Activated CD8-positive, alpha-beta memory T cell treated with anti-CD3 and anti-CD28 coated beads, Interleukin-2, amount 50 U/mL, for 4 hours (primary cell): ENCODE measurements around the gene SEMA6B.

Source experiments
- DNase-seq: peaks from one replicate; pipeline ENCODE4 v3.0.0-alpha.2; 2020

Gene SEMA6B

GRCh38 chr19:4523306-4524110, 36.0 kb downstream of the SEMA6B start:
- peak; percentile 28 for DNase-seq

GRCh38 chr19:4522291-4523002, 37.0 kb downstream of the SEMA6B start:
- no peak for DNase-seq

- no peak for DNase-seq
Observed at GRCh38 chr19:4521888-4522242, 37.6 kb downstream of the SEMA6B start.

GRCh38 chr19:4521170-4521887, 38.2 kb downstream of the SEMA6B start:
- DNase-seq = no peak

- DNase-seq = no peak
Observed at GRCh38 chr19:4519521-4520277, 39.8 kb downstream of the SEMA6B start.

GRCh38 chr19:4519172-4519496, 40.4 kb downstream of the SEMA6B start:
- DNase-seq = no peak

GRCh38 chr19:4518345-4519171, 40.9 kb downstream of the SEMA6B start, which contains the start of gene PLIN4:
PLIN4 (minus strand) TSS chr19:4518486; CDS start chr19:4518272, 214 bp downstream.
- no peak for DNase-seq

- DNase-seq = no peak
Observed at GRCh38 chr19:4517451-4518057, 41.9 kb downstream of the SEMA6B start.

- DNase-seq = no peak
Observed at GRCh38 chr19:4516939-4517300, 42.6 kb downstream of the SEMA6B start.

GRCh38 chr19:4516199-4516938, 43.1 kb downstream of the SEMA6B start:
- no peak for DNase-seq

GRCh38 chr19:4515732-4516131, 43.8 kb downstream of the SEMA6B start:
- no peak for DNase-seq

GRCh38 chr19:4513248-4513647, 46.2 kb downstream of the SEMA6B start:
- no peak for DNase-seq

- DNase-seq = no peak
Observed at GRCh38 chr19:4512070-4512469, 47.4 kb downstream of the SEMA6B start.

- DNase-seq = no peak
Observed at GRCh38 chr19:4511300-4512054, 48.0 kb downstream of the SEMA6B start.

GRCh38 chr19:4510435-4511255, 48.8 kb downstream of the SEMA6B start:
- DNase-seq = no peak

- no peak for DNase-seq
Observed at GRCh38 chr19:4508698-4509097, 50.8 kb downstream of the SEMA6B start.

GRCh38 chr19:4507804-4508203, 51.7 kb downstream of the SEMA6B start:
- no peak for DNase-seq

- no peak for DNase-seq
Observed at GRCh38 chr19:4507150-4507452, 52.4 kb downstream of the SEMA6B start.

- no peak for DNase-seq
Observed at GRCh38 chr19:4506449-4507149, 52.9 kb downstream of the SEMA6B start.
